GM18499 (cell line): ENCODE results near the gene YIF1B.

Experiments used
- ATAC-seq: cut with Tn5 transposase; IDR thresholded peaks from one replicate; pipeline ENCODE4 v1.9.1; 2021; ENCODE audit warnings: moderate number of reproducible peaks; ENCODE audit not compliant: insufficient read depth, unreplicated experiment

YIF1B gene

DNA sequence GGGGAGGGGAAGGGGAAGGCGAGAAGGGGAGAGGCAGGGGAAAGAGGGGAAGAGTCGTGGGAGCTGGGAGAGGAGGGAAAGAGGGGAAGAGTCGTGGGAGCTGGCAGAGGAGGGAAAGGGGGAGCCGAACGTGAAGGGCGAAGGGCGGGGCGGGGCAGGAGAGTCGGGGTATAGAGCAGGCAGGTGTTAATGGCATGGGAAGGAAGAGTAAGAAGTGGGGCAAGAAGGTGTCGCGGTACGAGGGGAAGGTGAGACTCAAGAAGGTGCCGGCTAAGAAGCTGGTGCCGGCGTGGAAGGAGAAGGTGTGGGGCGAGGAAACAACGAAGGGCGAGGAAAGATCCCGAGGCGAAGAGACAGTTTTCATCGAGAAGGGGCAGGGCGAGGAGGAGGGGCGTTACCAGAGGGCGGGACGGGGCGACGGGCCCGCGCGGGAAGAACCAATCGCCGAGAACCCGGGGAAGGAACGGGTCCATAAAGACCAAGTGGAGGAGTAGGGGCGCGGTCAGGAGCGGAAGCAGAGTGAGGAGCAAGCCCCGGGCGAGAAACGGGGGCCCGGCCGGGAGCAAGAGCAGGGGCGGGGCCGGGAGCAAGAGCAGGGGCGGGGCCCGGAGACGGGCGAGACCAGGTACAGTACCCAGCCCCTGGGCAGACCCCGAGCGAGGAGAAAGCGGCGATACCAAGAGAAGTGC lies 20.3 kb upstream of the YIF1B start:
- ATAC-seq, result peak; percentile 37

DNA sequence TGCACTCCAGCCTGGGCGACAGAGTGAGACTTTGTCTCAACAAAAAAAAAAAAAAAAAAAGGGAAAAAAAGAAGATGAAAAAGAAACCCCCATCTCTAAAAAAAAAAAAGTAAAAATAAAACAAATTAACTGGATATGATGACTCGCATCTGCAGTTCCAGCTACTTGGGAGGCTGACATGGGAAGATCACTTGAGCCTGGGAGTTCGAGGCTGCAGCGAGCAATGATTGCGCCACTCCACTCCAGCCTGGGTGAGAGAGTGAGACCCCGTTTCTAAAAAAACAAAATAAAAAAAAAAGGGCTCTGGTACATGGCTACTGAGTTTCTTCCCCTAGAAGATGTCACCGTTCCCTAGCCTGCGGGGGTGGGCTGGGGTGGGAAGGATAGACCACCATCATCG lies 17.5 kb upstream of the YIF1B start:
- ATAC-seq, result no peak

- ATAC-seq, result no peak
Observed at GRCh38 chr19:38331728-38332127, 16.0 kb upstream of the YIF1B start.

- ATAC-seq, result no peak
Observed at GRCh38 chr19:38329651-38330050, 13.9 kb upstream of the YIF1B start.

DNA sequence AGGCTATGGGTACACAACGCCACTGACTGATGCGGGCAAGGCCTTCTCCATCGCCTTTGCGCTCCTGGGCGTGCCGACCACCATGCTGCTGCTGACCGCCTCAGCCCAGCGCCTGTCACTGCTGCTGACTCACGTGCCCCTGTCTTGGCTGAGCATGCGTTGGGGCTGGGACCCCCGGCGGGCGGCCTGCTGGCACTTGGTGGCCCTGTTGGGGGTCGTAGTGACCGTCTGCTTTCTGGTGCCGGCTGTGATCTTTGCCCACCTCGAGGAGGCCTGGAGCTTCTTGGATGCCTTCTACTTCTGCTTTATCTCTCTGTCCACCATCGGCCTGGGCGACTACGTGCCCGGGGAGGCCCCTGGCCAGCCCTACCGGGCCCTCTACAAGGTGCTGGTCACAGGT lies 10.8 kb upstream of the YIF1B start:
- ATAC-seq, result no peak

- no peak for ATAC-seq
Observed at GRCh38 chr19:38324431-38324830, 8.7 kb upstream of the YIF1B start.

GRCh38 chr19:38323291-38323690 lies 7.5 kb upstream of the YIF1B start:
- ATAC-seq, result no peak

DNA sequence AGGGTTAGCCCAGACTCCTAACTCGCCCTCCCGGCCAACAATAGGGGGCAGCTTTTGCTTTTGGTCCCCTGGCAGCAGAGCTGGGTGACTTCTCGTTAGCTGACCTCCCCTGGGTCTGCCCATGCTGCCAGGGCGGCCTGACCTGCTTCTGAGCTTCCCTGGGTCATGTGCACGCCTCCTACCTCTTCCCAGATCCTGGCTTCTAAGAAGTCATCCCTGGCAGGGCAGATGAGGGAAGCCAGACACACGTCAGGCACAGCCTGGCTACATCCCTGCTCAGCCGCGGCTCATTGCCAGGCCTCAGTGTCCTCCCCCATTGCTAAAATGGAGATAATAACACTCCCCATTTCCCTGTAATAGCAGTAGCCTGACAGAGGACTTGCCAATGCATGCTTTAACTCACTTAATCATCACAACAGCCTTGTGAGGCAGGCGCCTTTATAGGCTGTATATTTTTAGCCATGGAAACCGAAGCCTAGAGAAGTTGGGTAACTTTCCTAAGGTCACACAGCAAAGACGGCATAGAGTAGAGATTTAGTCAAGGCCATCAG lies 6.0 kb upstream of the YIF1B start:
- no peak for ATAC-seq

DNA sequence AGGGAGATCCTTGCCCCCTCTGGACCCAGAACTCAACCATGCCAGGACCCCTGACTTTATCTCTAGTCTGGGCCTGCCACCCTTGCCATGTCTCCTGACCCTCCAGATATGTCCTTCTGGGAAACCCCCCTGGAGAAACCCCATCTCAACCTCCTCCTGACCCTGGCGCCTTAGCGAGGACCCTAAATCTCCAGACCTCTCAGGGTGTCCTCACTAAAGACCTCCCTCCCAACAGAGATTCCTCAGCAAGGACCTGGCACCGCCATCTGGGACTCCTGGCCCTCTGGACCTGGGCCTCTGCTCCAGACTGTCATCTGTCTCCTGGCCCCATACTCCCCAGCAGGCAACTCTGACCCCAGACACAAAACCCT lies 5.2 kb upstream of the YIF1B start:
- no peak for ATAC-seq

- no peak for ATAC-seq
Observed at GRCh38 chr19:38319421-38320258, 3.9 kb upstream of the YIF1B start, which contains the start of gene KCNK6. Gene KCNK6 (plus strand): TSS chr19:38319845. CDS start chr19:38319951, 106 bp downstream.

DNA sequence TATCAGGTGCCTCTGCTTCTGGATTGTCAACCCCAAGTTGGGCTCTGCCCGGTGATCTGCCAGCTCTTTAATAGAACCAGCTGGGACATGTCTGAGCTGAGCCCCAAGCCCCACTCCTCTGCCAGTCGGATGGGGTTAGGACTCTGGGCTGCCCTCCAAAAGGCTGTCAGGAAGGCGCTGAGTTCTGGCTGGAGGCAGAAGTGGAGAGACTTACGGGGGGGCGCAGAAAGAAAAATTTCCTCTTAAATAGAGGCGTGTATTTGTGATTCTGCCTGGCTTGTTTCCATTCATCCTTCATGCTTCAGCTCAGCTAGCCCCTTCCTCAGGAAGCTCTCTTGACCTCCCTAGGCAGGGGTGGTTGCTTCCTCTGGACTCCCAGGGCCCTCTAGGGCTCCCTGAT lies 2.9 kb upstream of the YIF1B start:
- no peak for ATAC-seq

- ATAC-seq, result no peak
Observed at GRCh38 chr19:38317104-38317612, 1.4 kb upstream of the YIF1B start.

DNA sequence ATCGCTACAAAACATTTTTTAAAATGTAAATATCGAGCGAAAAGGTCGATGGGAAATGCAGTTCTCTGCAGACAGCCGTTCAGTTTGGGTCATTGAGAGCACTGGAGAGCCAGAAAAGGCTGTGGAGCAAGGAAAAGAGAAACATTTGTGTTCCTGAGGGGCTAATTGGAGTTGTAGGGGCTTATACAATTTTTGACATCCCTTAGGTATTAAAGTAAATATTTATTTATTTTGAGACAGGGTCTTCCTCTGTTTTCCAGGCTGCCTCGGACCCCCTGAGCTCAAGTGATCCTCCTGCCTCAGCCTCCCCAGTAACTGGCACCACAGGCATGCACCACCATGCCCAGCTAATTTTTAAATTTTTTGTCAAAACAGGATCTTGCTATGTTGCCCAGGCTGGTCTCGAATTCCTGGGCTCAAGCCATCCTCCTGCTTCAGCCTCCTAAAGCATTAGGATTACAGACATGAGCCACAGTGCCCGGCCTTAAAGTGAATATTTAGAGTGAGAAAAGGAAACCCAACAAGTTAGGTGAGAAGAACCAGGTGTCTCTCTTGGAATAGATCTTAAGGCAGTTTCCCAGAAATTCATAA lies 825 bp upstream of the YIF1B start:
- ATAC-seq, result no peak

DNA sequence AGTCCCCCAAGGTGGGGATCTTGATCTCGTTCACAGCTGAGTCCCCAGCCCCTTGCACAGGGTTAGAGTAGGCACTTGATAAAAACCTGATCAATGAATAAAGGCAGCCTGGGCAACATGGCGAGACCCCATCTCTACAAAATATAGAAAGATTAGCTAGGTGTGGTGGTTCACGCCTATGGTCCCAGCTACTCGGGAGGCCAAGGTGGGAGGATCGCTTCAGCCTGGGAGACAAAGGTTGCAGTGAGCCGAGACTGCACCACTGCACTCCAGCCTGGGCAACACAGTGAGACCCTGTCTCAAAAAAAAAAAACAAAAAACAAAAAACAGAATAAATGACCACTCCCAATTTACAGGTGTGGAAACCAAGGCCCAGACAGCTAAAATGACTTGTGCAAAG lies 4.8 kb downstream of the YIF1B start:
- no peak for ATAC-seq

DNA sequence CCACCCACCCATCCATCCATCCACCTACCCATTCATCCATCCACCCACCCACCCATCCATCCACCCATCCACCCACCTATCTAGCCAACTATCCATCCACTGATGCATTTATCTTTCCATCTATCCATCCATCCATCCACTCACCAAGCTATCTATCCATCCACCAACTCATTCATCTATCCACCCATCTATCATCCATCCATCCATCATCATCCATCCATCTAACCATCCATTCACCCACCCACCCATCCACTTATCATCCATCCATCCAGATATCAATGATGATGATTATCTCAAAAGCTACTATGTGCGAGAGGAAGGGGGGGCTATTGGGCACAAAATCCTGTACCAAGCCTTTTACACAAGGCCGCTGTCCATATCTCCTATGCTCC lies 5.5 kb downstream of the YIF1B start:
- no peak for ATAC-seq

- no peak for ATAC-seq
Observed at GRCh38 chr19:38309615-38310278, 6.0 kb downstream of the YIF1B start.

DNA sequence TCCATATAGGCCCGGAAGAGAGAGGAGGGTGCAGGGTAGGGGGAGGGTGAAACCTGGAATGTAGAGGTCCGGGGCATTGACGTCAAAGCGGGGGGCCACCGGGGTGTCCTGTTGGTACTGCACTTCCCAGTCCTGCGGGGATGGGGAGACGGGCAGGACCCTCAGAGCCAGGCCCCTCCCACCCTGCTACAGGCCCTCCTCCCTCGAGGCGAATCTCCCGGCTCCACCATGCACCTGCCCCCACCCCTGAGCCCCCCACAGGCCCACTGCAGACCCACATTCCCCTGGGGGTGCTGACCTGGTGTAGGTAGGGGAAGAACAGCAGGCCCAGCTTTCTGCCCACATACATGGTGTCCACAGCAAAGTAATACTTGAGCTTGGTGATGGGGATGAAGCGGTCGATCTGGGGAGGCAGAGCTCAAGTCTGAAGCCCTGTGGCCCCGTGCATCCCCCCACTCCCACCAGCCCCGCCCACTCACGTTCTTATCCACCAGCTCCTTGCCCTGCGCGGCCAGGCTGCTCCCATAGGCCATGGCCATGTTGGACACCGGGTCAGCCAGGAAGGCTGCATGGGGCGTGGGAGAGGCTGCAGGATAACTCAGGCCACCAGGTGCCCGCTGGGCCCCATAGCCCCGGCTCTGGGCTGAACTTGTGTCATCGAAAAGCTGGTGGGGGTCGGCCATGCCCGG lies 6.7 kb downstream of the YIF1B start:
- ATAC-seq, result no peak

- ATAC-seq, result no peak
Observed at GRCh38 chr19:38308006-38308766, 7.6 kb downstream of the YIF1B start.

- no peak for ATAC-seq
Observed at GRCh38 chr19:38307597-38307996, 8.2 kb downstream of the YIF1B start.
